ENCODE measurements around the gene SLC22A17.

SLC22A17 gene

GRCh38 chr14:23322568-23323517 lies 29.8 kb downstream of the SLC22A17 start:
- TF ChIP-seq ZNF274 (IDR thresholded peaks at IDR 0.05; ENCODE audit: low read depth, low read length): no peak
- H3K4me3 ChIP-seq (ENCODE audit: low read length): peak overlapping the region; percentile 89

GRCh38 chr14:23321572-23322547 lies 30.8 kb downstream of the SLC22A17 start:
- TF ChIP-seq ZNF274 (IDR thresholded peaks at IDR 0.05; ENCODE audit: low read depth, low read length): no peak
- peak overlapping the region; percentile 89 for H3K4me3 ChIP-seq (ENCODE audit: low read length)

- TF ChIP-seq ZNF274 (IDR thresholded peaks at IDR 0.05; ENCODE audit: low read depth, low read length): no peak
- peak within 1 kb of the TSS; percentile 89 for H3K4me3 ChIP-seq (ENCODE audit: low read length)
These were observed 31.8 kb downstream of the SLC22A17 start, which contains the start of gene PABPN1 for GRCh38 chr14:23320584-23321571. TSS of gene PABPN1 (plus strand) at chr14:23321457. CDS start at chr14:23321470, 13 bp downstream.

- H3K4me3 ChIP-seq (ENCODE audit: low read length): peak overlapping the region; percentile 64; the same call in 1 of the 2 replicates
These were observed 32.7 kb downstream of the SLC22A17 start for GRCh38 chr14:23319746-23320583.

GRCh38 chr14:23316300-23316699 lies 36.4 kb downstream of the SLC22A17 start:
- TF ChIP-seq ZNF274 (IDR thresholded peaks at IDR 0.05; ENCODE audit: low read depth, low read length): no peak
- no peak overlapping the region for H3K4me3 ChIP-seq (ENCODE audit: low read length)

More at GRCh38 chr14:23319746-23320583, 32.7 kb downstream of the SLC22A17 start:
- TF ChIP-seq ZNF274 (IDR thresholded peaks at IDR 0.05; ENCODE audit: low read depth, low read length): no peak

- no peak overlapping the region for H3K4me3 ChIP-seq (ENCODE audit: low read length)
- no peak for TF ChIP-seq ZNF274 (IDR thresholded peaks at IDR 0.05; ENCODE audit: low read depth, low read length)
These were observed 42.1 kb downstream of the SLC22A17 start for GRCh38 chr14:23310546-23310945.

GRCh38 chr14:23308721-23309445 lies 43.8 kb downstream of the SLC22A17 start:
- TF ChIP-seq ZNF274 (IDR thresholded peaks at IDR 0.05; ENCODE audit: low read depth, low read length): no peak
- no peak overlapping the region for H3K4me3 ChIP-seq (ENCODE audit: low read length)

GRCh38 chr14:23307687-23308644 lies 44.7 kb downstream of the SLC22A17 start:
- no peak for TF ChIP-seq ZNF274 (IDR thresholded peaks at IDR 0.05; ENCODE audit: low read depth, low read length)
- H3K4me3 ChIP-seq (ENCODE audit: low read length): peak overlapping the region; percentile 69

GRCh38 chr14:23307146-23307530 lies 45.5 kb downstream of the SLC22A17 start:
- H3K4me3 ChIP-seq (ENCODE audit: low read length): peak overlapping the region; percentile 69
- TF ChIP-seq ZNF274 (IDR thresholded peaks at IDR 0.05; ENCODE audit: low read depth, low read length): no peak

GRCh38 chr14:23306412-23307145 lies 46.1 kb downstream of the SLC22A17 start, which contains the start of gene BCL2L2:
TSS of gene BCL2L2 (plus strand) at chr14:23306833. CDS start at chr14:23307768, 935 bp downstream.
- no peak for TF ChIP-seq ZNF274 (IDR thresholded peaks at IDR 0.05; ENCODE audit: low read depth, low read length)
- H3K4me3 ChIP-seq (ENCODE audit: low read length): peak within 1 kb of the TSS; percentile 69

Data from GM08714 (cell line).